GM23338 (cell line): Measurements from ENCODE around the gene PRTFDC1. TPM values are rescaled to one million over a fixed set of nuclear protein-coding genes. Genes with fewer than 3 reads are reported as not detected.

Experiments used
- ATAC-seq: fragments of 200-7000 bp; cut with Tn5 transposase; 3 replicates; pipeline ENCODE4 v1.9.1; 2020
- DNase-seq: peaks from one replicate; pipeline ENCODE4 v3.0.0-alpha.2; 2015; ENCODE audit warnings: low spot score
- H2AFZ ChIP-seq: fragments of 200-600 bp; sonication (generic); 2 replicates; pipeline ENCODE4 v1.8.0; 2016; ENCODE audit warnings: antibody characterized with exemption, mild to moderate bottlenecking, moderate library complexity
- H3F3A ChIP-seq: fragments of 200-600 bp; sonication (generic); replicated peaks from 2 replicates; pipeline ENCODE4 v1.8.0; 2017; ENCODE audit warnings: antibody characterized with exemption, mixed run types, low read depth
- H3K27ac ChIP-seq: fragments of 200-600 bp; sonication (generic); 2 replicates; pipeline ENCODE4 v1.6.1; 2016; ENCODE audit warnings: low read depth
- H3K27me3 ChIP-seq: fragments of 200-600 bp; sonication (generic); 2 replicates; pipeline ENCODE4 v1.8.0; 2016; ENCODE audit warnings: mild to moderate bottlenecking, mixed run types, moderate library complexity; ENCODE audit not compliant: insufficient read depth
- H3K36me3 ChIP-seq: fragments of 200-600 bp; sonication (generic); 2 replicates; pipeline ENCODE4 v1.8.0; 2016; ENCODE audit warnings: mild to moderate bottlenecking; ENCODE audit not compliant: insufficient read depth
- H3K4me1 ChIP-seq: fragments of 200-600 bp; sonication (generic); 2 replicates; pipeline ENCODE4 v1.8.0; 2016; ENCODE audit warnings: mild to moderate bottlenecking, moderate library complexity; ENCODE audit not compliant: insufficient read depth
- H3K4me2 ChIP-seq: fragments of 200-600 bp; sonication (generic); 2 replicates; pipeline ENCODE4 v1.7.1; 2017; ENCODE audit warnings: mixed run types
- H3K4me3 ChIP-seq: fragments of 200-600 bp; sonication (generic); 2 replicates; pipeline ENCODE4 v1.6.1; 2016; ENCODE audit warnings: mixed run types
- H3K79me2 ChIP-seq: fragments of 200-600 bp; sonication (generic); replicated peaks from 2 replicates; pipeline ENCODE4 v1.8.0; 2017; ENCODE audit warnings: mild to moderate bottlenecking; ENCODE audit not compliant: insufficient read depth
- H3K9me2 ChIP-seq: fragments of 200-600 bp; sonication (generic); 2 replicates; pipeline ENCODE4 v1.8.0; 2017; ENCODE audit not compliant: insufficient read depth
- H4K20me1 ChIP-seq: fragments of 200-600 bp; sonication (generic); replicated peaks from 2 replicates; pipeline ENCODE4 v1.8.0; 2017; ENCODE audit warnings: mild to moderate bottlenecking; ENCODE audit not compliant: insufficient read depth
- H3K27ac Mint-ChIP-seq: 2 replicates; pipeline ENCODE4 v1.8.0; 2020; ENCODE audit warnings: inconsistent platforms, mild to moderate bottlenecking, moderate library complexity, mixed read lengths
- H3K27me3 Mint-ChIP-seq: 3 replicates; pipeline ENCODE4 v1.8.0; 2022; ENCODE audit warnings: low read depth, mild to moderate bottlenecking, moderate library complexity, mixed read lengths, inconsistent platforms; ENCODE audit not compliant: insufficient read depth, poor library complexity
- H3K36me3 Mint-ChIP-seq: 3 replicates; pipeline ENCODE4 v1.8.0; 2021; ENCODE audit warnings: low read depth, mild to moderate bottlenecking, inconsistent platforms, moderate library complexity, mixed read lengths
- H3K4me1 Mint-ChIP-seq: 3 replicates; pipeline ENCODE4 v1.8.0; 2020; ENCODE audit warnings: mild to moderate bottlenecking, inconsistent platforms, mixed read lengths
- H3K4me3 Mint-ChIP-seq: 3 replicates; pipeline ENCODE4 v1.8.0; 2021; ENCODE audit warnings: moderate library complexity, mild to moderate bottlenecking, inconsistent platforms, mixed read lengths
- H3K9me3 Mint-ChIP-seq: 3 replicates; pipeline ENCODE4 v1.8.0; 2020; ENCODE audit warnings: moderate library complexity, mild to moderate bottlenecking, inconsistent platforms, mixed read lengths
- CREB1 ChIP-seq: fragments of 250-450 bp; sonication (Bioruptor Pico); IDR thresholded peaks from 2 replicates; pipeline ENCODE4 v1.5.0; 2020; ENCODE audit warnings: low read depth, mild to moderate bottlenecking, moderate library complexity
- EZH2 ChIP-seq: fragments of 200-600 bp; sonication (generic); IDR thresholded peaks from one replicate; pipeline ENCODE4 v1.8.0; 2017; ENCODE audit warnings: antibody characterized with exemption, mild to moderate bottlenecking, low read depth; ENCODE audit not compliant: unreplicated experiment
- EZH2phosphoT487 ChIP-seq: fragments of 200-600 bp; sonication (generic); IDR thresholded peaks from one replicate; pipeline ENCODE4 v1.8.1; 2018; ENCODE audit warnings: antibody characterized with exemption; ENCODE audit not compliant: unreplicated experiment
- JUNB ChIP-seq: IDR thresholded peaks from one replicate; pipeline ENCODE4 v1.6.1; 2016; ENCODE audit warnings: antibody characterized with exemption; ENCODE audit not compliant: unreplicated experiment
- NANOG ChIP-seq: IDR thresholded peaks from 2 replicates; pipeline ENCODE4 v1.6.1; 2016; ENCODE audit warnings: antibody characterized with exemption, borderline replicate concordance
- POLR2AphosphoS5 ChIP-seq: IDR thresholded peaks from 2 replicates; pipeline ENCODE4 v1.6.1; 2016; ENCODE audit warnings: antibody characterized with exemption, low read depth
- STAT1 ChIP-seq: IDR thresholded peaks from one replicate; pipeline ENCODE4 v1.6.1; 2016; ENCODE audit warnings: antibody characterized with exemption; ENCODE audit not compliant: unreplicated experiment
- polyA plus RNA-seq: library from polyadenylated mRNA; unstranded; fragments of >200 nt; fragmentation: Nextera tagmentation; extraction: Ambion mirVana; gene quantifications from 2 replicates; pipeline ENCODE4 v1.2.1, GENCODE V29; 2016
- total RNA-seq: library from RNA; depleted of rRNA; stranded (reverse); fragments of >200 nt; shearing (Covaris generic); gene quantifications from 2 replicates; pipeline ENCODE4 v1.2.3, GENCODE V29; 2014
- TF ChIP-seq, protein P1 (sequence below): fragments of 250-450 bp; sonication (Bioruptor Pico); IDR thresholded peaks from 2 replicates; pipeline ENCODE4 v1.5.0; 2020; ENCODE audit warnings: mild to moderate bottlenecking, moderate library complexity
- TF ChIP-seq, protein P2 (sequence below): IDR thresholded peaks from 2 replicates; pipeline ENCODE4 v1.6.1; 2016; ENCODE audit warnings: antibody characterized with exemption

Gene PRTFDC1
- total and polyA plus RNA-seq, 2 experiments from 2014 or later: 7.9 to 9.1 TPM

DNA sequence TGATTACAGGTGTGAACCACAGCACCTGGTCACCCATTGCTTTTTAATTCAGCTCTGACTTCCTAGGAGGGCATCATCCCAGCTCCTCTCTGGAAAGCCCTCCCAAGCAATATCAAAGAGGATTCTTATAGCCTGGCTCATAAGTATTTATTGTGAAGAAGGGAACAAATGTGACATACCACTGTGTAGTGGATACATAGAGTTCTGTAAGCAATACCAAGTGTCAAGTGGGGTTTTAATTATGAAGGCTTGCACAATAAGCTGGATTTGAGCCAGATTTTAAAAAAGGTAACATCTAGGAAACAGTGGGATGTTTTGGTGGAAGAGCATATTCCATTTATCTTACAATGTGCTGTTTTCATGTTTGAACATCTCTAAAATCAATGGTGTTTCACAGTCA is 19.0 kb upstream of the PRTFDC1 start:
- Mint-ChIP-seq H3K4me1 (no peaks in the 10 kb centered on the region), H3K27ac (no peak overlapping the region), H3K27me3 (peaks cover 3% of the 10 kb centered on the region), H3K9me3 (no peaks in the 10 kb centered on the region), H3K36me3 (no peaks in the 10 kb centered on the region), H3K4me3 (no peak overlapping the region)
- H2AFZ ChIP-seq: no peak overlapping the region
- no peak overlapping the region for H3K4me3 ChIP-seq
- H3K36me3 ChIP-seq: no peaks in the 10 kb centered on the region
- H3K27me3 ChIP-seq: no peaks in the 10 kb centered on the region
- no peak for ATAC-seq
- H3K79me2 ChIP-seq: no peaks in the 10 kb centered on the region
- no peaks in the 10 kb centered on the region for H4K20me1 ChIP-seq
- H3K9me2 ChIP-seq: no peaks in the 10 kb centered on the region
- DNase-seq: no peak
- H3K4me1 ChIP-seq: no peaks in the 10 kb centered on the region
- H3K27ac ChIP-seq: no peak overlapping the region
- TF ChIP-seq, protein P1, sequence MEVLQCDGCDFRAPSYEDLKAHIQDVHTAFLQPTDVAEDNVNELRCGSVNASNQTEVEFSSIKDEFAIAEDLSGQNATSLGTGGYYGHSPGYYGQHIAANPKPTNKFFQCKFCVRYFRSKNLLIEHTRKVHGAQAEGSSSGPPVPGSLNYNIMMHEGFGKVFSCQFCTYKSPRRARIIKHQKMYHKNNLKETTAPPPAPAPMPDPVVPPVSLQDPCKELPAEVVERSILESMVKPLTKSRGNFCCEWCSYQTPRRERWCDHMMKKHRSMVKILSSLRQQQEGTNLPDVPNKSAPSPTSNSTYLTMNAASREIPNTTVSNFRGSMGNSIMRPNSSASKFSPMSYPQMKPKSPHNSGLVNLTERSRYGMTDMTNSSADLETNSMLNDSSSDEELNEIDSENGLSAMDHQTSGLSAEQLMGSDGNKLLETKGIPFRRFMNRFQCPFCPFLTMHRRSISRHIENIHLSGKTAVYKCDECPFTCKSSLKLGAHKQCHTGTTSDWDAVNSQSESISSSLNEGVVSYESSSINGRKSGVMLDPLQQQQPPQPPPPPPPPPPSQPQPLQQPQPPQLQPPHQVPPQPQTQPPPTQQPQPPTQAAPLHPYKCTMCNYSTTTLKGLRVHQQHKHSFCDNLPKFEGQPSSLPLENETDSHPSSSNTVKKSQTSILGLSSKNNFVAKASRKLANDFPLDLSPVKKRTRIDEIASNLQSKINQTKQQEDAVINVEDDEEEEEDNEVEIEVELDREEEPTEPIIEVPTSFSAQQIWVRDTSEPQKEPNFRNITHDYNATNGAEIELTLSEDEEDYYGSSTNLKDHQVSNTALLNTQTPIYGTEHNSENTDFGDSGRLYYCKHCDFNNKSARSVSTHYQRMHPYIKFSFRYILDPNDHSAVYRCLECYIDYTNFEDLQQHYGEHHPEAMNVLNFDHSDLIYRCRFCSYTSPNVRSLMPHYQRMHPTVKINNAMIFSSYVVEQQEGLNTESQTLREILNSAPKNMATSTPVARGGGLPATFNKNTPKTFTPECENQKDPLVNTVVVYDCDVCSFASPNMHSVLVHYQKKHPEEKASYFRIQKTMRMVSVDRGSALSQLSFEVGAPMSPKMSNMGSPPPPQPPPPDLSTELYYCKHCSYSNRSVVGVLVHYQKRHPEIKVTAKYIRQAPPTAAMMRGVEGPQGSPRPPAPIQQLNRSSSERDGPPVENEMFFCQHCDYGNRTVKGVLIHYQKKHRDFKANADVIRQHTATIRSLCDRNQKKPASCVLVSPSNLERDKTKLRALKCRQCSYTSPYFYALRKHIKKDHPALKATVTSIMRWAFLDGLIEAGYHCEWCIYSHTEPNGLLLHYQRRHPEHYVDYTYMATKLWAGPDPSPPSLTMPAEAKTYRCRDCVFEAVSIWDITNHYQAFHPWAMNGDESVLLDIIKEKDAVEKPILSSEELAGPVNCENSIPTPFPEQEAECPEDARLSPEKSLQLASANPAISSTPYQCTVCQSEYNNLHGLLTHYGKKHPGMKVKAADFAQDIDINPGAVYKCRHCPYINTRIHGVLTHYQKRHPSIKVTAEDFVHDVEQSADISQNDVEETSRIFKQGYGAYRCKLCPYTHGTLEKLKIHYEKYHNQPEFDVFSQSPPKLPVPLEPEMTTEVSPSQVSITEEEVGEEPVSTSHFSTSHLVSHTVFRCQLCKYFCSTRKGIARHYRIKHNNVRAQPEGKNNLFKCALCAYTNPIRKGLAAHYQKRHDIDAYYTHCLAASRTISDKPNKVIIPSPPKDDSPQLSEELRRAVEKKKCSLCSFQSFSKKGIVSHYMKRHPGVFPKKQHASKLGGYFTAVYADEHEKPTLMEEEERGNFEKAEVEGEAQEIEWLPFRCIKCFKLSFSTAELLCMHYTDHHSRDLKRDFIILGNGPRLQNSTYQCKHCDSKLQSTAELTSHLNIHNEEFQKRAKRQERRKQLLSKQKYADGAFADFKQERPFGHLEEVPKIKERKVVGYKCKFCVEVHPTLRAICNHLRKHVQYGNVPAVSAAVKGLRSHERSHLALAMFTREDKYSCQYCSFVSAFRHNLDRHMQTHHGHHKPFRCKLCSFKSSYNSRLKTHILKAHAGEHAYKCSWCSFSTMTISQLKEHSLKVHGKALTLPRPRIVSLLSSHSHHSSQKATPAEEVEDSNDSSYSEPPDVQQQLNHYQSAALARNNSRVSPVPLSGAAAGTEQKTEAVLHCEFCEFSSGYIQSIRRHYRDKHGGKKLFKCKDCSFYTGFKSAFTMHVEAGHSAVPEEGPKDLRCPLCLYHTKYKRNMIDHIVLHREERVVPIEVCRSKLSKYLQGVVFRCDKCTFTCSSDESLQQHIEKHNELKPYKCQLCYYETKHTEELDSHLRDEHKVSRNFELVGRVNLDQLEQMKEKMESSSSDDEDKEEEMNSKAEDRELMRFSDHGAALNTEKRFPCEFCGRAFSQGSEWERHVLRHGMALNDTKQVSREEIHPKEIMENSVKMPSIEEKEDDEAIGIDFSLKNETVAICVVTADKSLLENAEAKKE (CRISPR knock-in tag): no peak
- TF ChIP-seq STAT1 (no peak), JUNB (no peak)
- H3K4me2 ChIP-seq: no peak overlapping the region
- no peaks in the 10 kb centered on the region for H3F3A ChIP-seq

DNA sequence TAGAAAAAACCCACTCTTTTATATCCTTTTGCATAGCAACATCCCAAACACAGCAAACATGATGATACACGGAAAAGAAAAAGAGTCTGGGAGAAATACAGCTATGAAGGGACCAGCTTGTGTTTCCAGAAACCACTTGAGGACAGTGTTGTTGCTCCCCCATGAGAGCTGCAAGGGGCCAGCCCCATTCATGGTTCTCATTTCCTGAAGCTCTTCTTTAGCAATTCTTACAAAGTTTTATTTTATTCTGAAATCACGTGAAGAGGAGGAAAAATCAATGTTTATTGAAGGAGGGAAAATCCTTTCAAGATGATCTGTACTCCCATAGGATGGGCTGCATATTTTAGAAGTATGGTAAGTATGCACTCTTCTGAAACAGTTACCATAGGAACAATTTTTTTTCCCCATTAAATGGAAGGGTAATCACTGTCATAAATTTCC is 17.5 kb upstream of the PRTFDC1 start:
- no peaks in the 10 kb centered on the region for H3K4me1 ChIP-seq
- H3K27ac ChIP-seq: no peak overlapping the region
- H2AFZ ChIP-seq: no peak overlapping the region
- no peak overlapping the region for H3K27ac Mint-ChIP-seq
- ATAC-seq (no peak), DNase-seq (no peak)
- no peaks in the 10 kb centered on the region for H3K36me3 Mint-ChIP-seq
- no peaks in the 10 kb centered on the region for H3K9me3 Mint-ChIP-seq
- H3K27me3 Mint-ChIP-seq: peaks cover 3% of the 10 kb centered on the region
- H3K9me2 ChIP-seq: no peaks in the 10 kb centered on the region
- H3K27me3 ChIP-seq: no peaks in the 10 kb centered on the region
- no peaks in the 10 kb centered on the region for H3K4me1 Mint-ChIP-seq
- H4K20me1 ChIP-seq: no peaks in the 10 kb centered on the region
- no peak overlapping the region for H3K4me2 ChIP-seq
- H3K4me3 ChIP-seq: no peak overlapping the region
- H3K79me2 ChIP-seq: no peaks in the 10 kb centered on the region
- H3F3A ChIP-seq: no peaks in the 10 kb centered on the region
- H3K4me3 Mint-ChIP-seq: no peak overlapping the region
- no peaks in the 10 kb centered on the region for H3K36me3 ChIP-seq
- TF ChIP-seq EZH2phosphoT487 (no peak), POLR2AphosphoS5 (no peak), NANOG (no peak), STAT1 (no peak), CREB1 (CRISPR knock-in tag) (no peak), EZH2 (no peak), JUNB (no peak)
- TF ChIP-seq, protein P2, sequence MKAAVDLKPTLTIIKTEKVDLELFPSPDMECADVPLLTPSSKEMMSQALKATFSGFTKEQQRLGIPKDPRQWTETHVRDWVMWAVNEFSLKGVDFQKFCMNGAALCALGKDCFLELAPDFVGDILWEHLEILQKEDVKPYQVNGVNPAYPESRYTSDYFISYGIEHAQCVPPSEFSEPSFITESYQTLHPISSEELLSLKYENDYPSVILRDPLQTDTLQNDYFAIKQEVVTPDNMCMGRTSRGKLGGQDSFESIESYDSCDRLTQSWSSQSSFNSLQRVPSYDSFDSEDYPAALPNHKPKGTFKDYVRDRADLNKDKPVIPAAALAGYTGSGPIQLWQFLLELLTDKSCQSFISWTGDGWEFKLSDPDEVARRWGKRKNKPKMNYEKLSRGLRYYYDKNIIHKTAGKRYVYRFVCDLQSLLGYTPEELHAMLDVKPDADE: no peak
